ENCODE results near the gene IL4. TPM values are rescaled to one million over a fixed set of nuclear protein-coding genes. Genes with fewer than 3 reads are reported as not detected.

IL4 gene
- total RNA-seq, 1 donor, result 0.36 TPM

- no peak for TF ChIP-seq CTCF (IDR thresholded peaks at IDR 0.05; ENCODE audit: insufficient read depth, low read length)
- DNase-seq (ENCODE audit: low read depth), result no peak
- no peak overlapping the region for H3K4me3 ChIP-seq (ENCODE audit: low read depth, low read length)
Measured at GRCh38 chr5:132679717-132680380, 6.1 kb downstream of the IL4 start.

- TF ChIP-seq CTCF (IDR thresholded peaks at IDR 0.05; ENCODE audit: insufficient read depth, low read length), result no peak
- DNase-seq (ENCODE audit: low read depth), result no peak
- no peak overlapping the region for H3K4me3 ChIP-seq (ENCODE audit: low read depth, low read length)
Measured at GRCh38 chr5:132680780-132681475, 7.1 kb downstream of the IL4 start.

- no peak for DNase-seq (ENCODE audit: low read depth)
Measured at GRCh38 chr5:132681476-132681831, 7.7 kb downstream of the IL4 start.

GRCh38 chr5:132681983-132682382 lies 8.2 kb downstream of the IL4 start:
- no peak overlapping the region for H3K4me3 ChIP-seq (ENCODE audit: low read depth, low read length)
- TF ChIP-seq CTCF (IDR thresholded peaks at IDR 0.05; ENCODE audit: insufficient read depth, low read length), result no peak
- DNase-seq (ENCODE audit: low read depth), result no peak

More at GRCh38 chr5:132681476-132681831, 7.7 kb downstream of the IL4 start:
- no peak overlapping the region for H3K4me3 ChIP-seq (ENCODE audit: low read depth, low read length)
- no peak for TF ChIP-seq CTCF (IDR thresholded peaks at IDR 0.05; ENCODE audit: insufficient read depth, low read length)

GRCh38 chr5:132684491-132684890 lies 10.7 kb downstream of the IL4 start:
- H3K4me3 ChIP-seq (ENCODE audit: low read depth, low read length), result no peak overlapping the region
- TF ChIP-seq CTCF (IDR thresholded peaks at IDR 0.05; ENCODE audit: insufficient read depth, low read length), result no peak
- DNase-seq (ENCODE audit: low read depth), result no peak

GRCh38 chr5:132684922-132685720 lies 11.3 kb downstream of the IL4 start:
- TF ChIP-seq CTCF (IDR thresholded peaks at IDR 0.05; ENCODE audit: insufficient read depth, low read length), result no peak
- no peak for DNase-seq (ENCODE audit: low read depth)
- H3K4me3 ChIP-seq (ENCODE audit: low read depth, low read length), result no peak overlapping the region
